HEK293 (cell line): ENCODE measurements around the gene HSPB6.

Source experiments
- EGR2 ChIP-seq: fragments of 450-650 bp; formaldehyde crosslinking; IDR thresholded peaks from 2 replicates; pipeline ENCODE4 v1.5.1; 2016; ENCODE audit warnings: low read depth, missing biosample characterization, missing genetic modification characterization
- KLF16 ChIP-seq: fragments of 450-650 bp; formaldehyde crosslinking; IDR thresholded peaks from 2 replicates; pipeline ENCODE4 v1.5.1; 2017; ENCODE audit warnings: missing biosample characterization, missing genetic modification characterization
- KLF17 ChIP-seq: fragments of 450-650 bp; formaldehyde crosslinking; IDR thresholded peaks from 2 replicates; pipeline ENCODE4 v1.5.1; 2016; ENCODE audit warnings: missing biosample characterization, missing genetic modification characterization
- KLF7 ChIP-seq: fragments of 450-650 bp; formaldehyde crosslinking; IDR thresholded peaks from 2 replicates; pipeline ENCODE4 v1.5.1; 2016; ENCODE audit warnings: missing biosample characterization, missing genetic modification characterization, borderline replicate concordance
- PATZ1 ChIP-seq: fragments of 450-650 bp; formaldehyde crosslinking; IDR thresholded peaks from 2 replicates; pipeline ENCODE4 v1.5.1; 2016; ENCODE audit warnings: missing biosample characterization, missing genetic modification characterization
- PBX3 ChIP-seq: sonication (generic); formaldehyde crosslinking; IDR thresholded peaks from 2 replicates; pipeline ENCODE4 v1.8.1; 2022; ENCODE audit warnings: mild to moderate bottlenecking, moderate library complexity, missing genetic modification reagents
- REST ChIP-seq: fragments of 450-650 bp; formaldehyde crosslinking; IDR thresholded peaks from 2 replicates; pipeline ENCODE4 v1.5.1; 2016; ENCODE audit warnings: missing biosample characterization, missing genetic modification characterization
- SCRT2 ChIP-seq: fragments of 450-650 bp; formaldehyde crosslinking; IDR thresholded peaks from 2 replicates; pipeline ENCODE4 v1.5.1; 2016; ENCODE audit warnings: missing biosample characterization, missing genetic modification characterization
- YY1 ChIP-seq: fragments of 450-650 bp; formaldehyde crosslinking; IDR thresholded peaks from 2 replicates; pipeline ENCODE4 v1.5.1; 2018; ENCODE audit warnings: missing biosample characterization, missing genetic modification characterization
- ZBTB20 ChIP-seq: fragments of 450-650 bp; formaldehyde crosslinking; IDR thresholded peaks from 2 replicates; pipeline ENCODE4 v1.5.1; 2016; ENCODE audit warnings: missing biosample characterization, missing genetic modification characterization
- ZBTB21 ChIP-seq: fragments of 450-650 bp; formaldehyde crosslinking; IDR thresholded peaks from 2 replicates; pipeline ENCODE4 v1.5.1; 2017; ENCODE audit warnings: missing biosample characterization, missing genetic modification characterization
- ZBTB48 ChIP-seq: fragments of 450-650 bp; formaldehyde crosslinking; IDR thresholded peaks from 2 replicates; pipeline ENCODE4 v1.5.1; 2016; ENCODE audit warnings: missing biosample characterization, missing genetic modification characterization
- ZBTB8A ChIP-seq: fragments of 450-650 bp; formaldehyde crosslinking; IDR thresholded peaks from 2 replicates; pipeline ENCODE4 v1.5.1; 2016; ENCODE audit warnings: missing biosample characterization, missing genetic modification characterization
- ZEB2 ChIP-seq: fragments of 450-650 bp; formaldehyde crosslinking; IDR thresholded peaks from 2 replicates; pipeline ENCODE4 v1.5.1; 2016; ENCODE audit warnings: missing biosample characterization, missing genetic modification characterization
- ZIC2 ChIP-seq: fragments of 450-650 bp; formaldehyde crosslinking; IDR thresholded peaks from 2 replicates; pipeline ENCODE4 v1.5.1; 2016; ENCODE audit warnings: missing biosample characterization, missing genetic modification characterization
- ZNF132 ChIP-seq: fragments of 450-650 bp; formaldehyde crosslinking; IDR thresholded peaks from 2 replicates; pipeline ENCODE4 v1.5.1; 2017; ENCODE audit warnings: missing biosample characterization, missing genetic modification characterization, borderline replicate concordance
- ZNF140 ChIP-seq: fragments of 450-650 bp; formaldehyde crosslinking; IDR thresholded peaks from 2 replicates; pipeline ENCODE4 v1.5.1; 2016; ENCODE audit warnings: missing biosample characterization, missing genetic modification characterization
- ZNF146 ChIP-seq: fragments of 450-650 bp; formaldehyde crosslinking; IDR thresholded peaks from 2 replicates; pipeline ENCODE4 v1.5.1; 2016; ENCODE audit warnings: missing biosample characterization, missing genetic modification characterization
- ZNF19 ChIP-seq: fragments of 450-650 bp; formaldehyde crosslinking; IDR thresholded peaks from 2 replicates; pipeline ENCODE4; 2016; ENCODE audit warnings: missing biosample characterization, missing genetic modification characterization, low read depth
- ZNF248 ChIP-seq: fragments of 450-650 bp; formaldehyde crosslinking; IDR thresholded peaks from 2 replicates; pipeline ENCODE4 v1.5.1; 2017; ENCODE audit warnings: missing biosample characterization, missing genetic modification characterization
- ZNF266 ChIP-seq: fragments of 450-650 bp; formaldehyde crosslinking; IDR thresholded peaks from 2 replicates; pipeline ENCODE4 v1.5.1; 2016; ENCODE audit warnings: missing biosample characterization, missing genetic modification characterization, low read depth
- ZNF335 ChIP-seq: fragments of 450-650 bp; formaldehyde crosslinking; conservative IDR thresholded peaks from 2 replicates; pipeline ENCODE4 v1.5.1; 2016; ENCODE audit warnings: missing biosample characterization, missing genetic modification characterization
- ZNF354C ChIP-seq: fragments of 450-650 bp; formaldehyde crosslinking; IDR thresholded peaks from 2 replicates; pipeline ENCODE4 v1.5.1; 2016; ENCODE audit warnings: missing biosample characterization, missing genetic modification characterization, low read depth, borderline replicate concordance
- ZNF394 ChIP-seq: fragments of 450-650 bp; formaldehyde crosslinking; IDR thresholded peaks from 2 replicates; pipeline ENCODE4 v1.5.1; 2016; ENCODE audit warnings: missing biosample characterization, missing genetic modification characterization, mild to moderate bottlenecking, moderate library complexity, borderline replicate concordance
- ZNF501 ChIP-seq: fragments of 450-650 bp; formaldehyde crosslinking; IDR thresholded peaks from 2 replicates; pipeline ENCODE4 v1.5.1; 2016; ENCODE audit warnings: missing biosample characterization, missing genetic modification characterization
- ZNF560 ChIP-seq: fragments of 450-650 bp; formaldehyde crosslinking; IDR thresholded peaks from 2 replicates; pipeline ENCODE4 v1.5.1; 2017; ENCODE audit warnings: missing biosample characterization, missing genetic modification characterization, borderline replicate concordance
- ZNF580 ChIP-seq: fragments of 450-650 bp; formaldehyde crosslinking; IDR thresholded peaks from 2 replicates; pipeline ENCODE4 v1.5.1; 2016; ENCODE audit warnings: missing biosample characterization, missing genetic modification characterization
- ZNF610 ChIP-seq: fragments of 450-650 bp; formaldehyde crosslinking; IDR thresholded peaks from 2 replicates; pipeline ENCODE4 v1.5.1; 2016; ENCODE audit warnings: missing biosample characterization, missing genetic modification characterization, borderline replicate concordance
- ZNF621 ChIP-seq: fragments of 450-650 bp; formaldehyde crosslinking; IDR thresholded peaks from 2 replicates; pipeline ENCODE4 v1.5.1; 2017; ENCODE audit warnings: missing biosample characterization, missing genetic modification characterization
- ZNF785 ChIP-seq: fragments of 450-650 bp; formaldehyde crosslinking; IDR thresholded peaks from 2 replicates; pipeline ENCODE4 v1.5.1; 2016; ENCODE audit warnings: missing biosample characterization, missing genetic modification characterization

Gene HSPB6

GRCh38 chr19:35757749-35758608 lies 1.1 kb upstream of the HSPB6 start, which contains the start of gene PROSER3 (continued):
- peak; percentile 94 for TF ChIP-seq PBX3 (CRISPR knock-in tag)
- TF ChIP-seq EGR2 (tag by site-specific recombination) = peak; percentile 89
- TF ChIP-seq ZNF621 = no peak
- TF ChIP-seq ZNF140 (tag by site-specific recombination) = no peak
- peak; percentile 94 for TF ChIP-seq YY1 (tag by site-specific recombination)
- TF ChIP-seq KLF7 (tag by site-specific recombination) = peak; percentile 100
- peak; percentile 75 for TF ChIP-seq ZBTB8A
- no peak; the same call in 1 of the 2 replicates for TF ChIP-seq ZBTB21
- TF ChIP-seq ZNF335 (tag by site-specific recombination) = peak; percentile 100
- peak; percentile 54; the same call in 1 of the 2 replicates for TF ChIP-seq ZNF501
- TF ChIP-seq SCRT2 = peak; percentile 66
- peak; percentile 75 for TF ChIP-seq KLF17 (tag by site-specific recombination)
- peak; percentile 79 for TF ChIP-seq ZNF394 (tag by site-specific recombination)
- TF ChIP-seq REST (tag by site-specific recombination) = peak; percentile 29; the same call in 1 of the 2 replicates
- peak; percentile 96 for TF ChIP-seq ZNF610 (tag by site-specific recombination)
- no peak; the same call in 1 of the 2 replicates for TF ChIP-seq ZNF146 (tag by site-specific recombination)
- peak; percentile 79 for TF ChIP-seq PATZ1 (tag by site-specific recombination)
- no peak; the same call in 1 of the 2 replicates for TF ChIP-seq ZIC2 (tag by site-specific recombination)
- TF ChIP-seq ZNF354C (tag by site-specific recombination) = no peak
- TF ChIP-seq ZEB2 (tag by site-specific recombination) = peak; percentile 99
- TF ChIP-seq KLF16 (tag by site-specific recombination) = peak; percentile 85
- TF ChIP-seq ZNF266 (tag by site-specific recombination) = no peak
- peak; percentile 1 for TF ChIP-seq ZNF580 (tag by site-specific recombination)
- peak; percentile 96 for TF ChIP-seq ZBTB48 (tag by site-specific recombination)
- peak; percentile 81 for TF ChIP-seq ZBTB20 (tag by site-specific recombination)
- no peak for TF ChIP-seq ZNF560
- TF ChIP-seq ZNF248 (tag by site-specific recombination) = no peak
- no peak for TF ChIP-seq ZNF785 (tag by site-specific recombination)
- no peak for TF ChIP-seq ZNF19 (tag by site-specific recombination)
- TF ChIP-seq ZNF132 (tag by site-specific recombination) = no peak
